PC-3 (cell line): ENCODE results near the gene CCDC8. TPM values are rescaled to one million over a fixed set of nuclear protein-coding genes. Genes with fewer than 3 reads are reported as not detected.
"Not testable (repeated sequence)": the region's sequence is repeated elsewhere in the genome, so short reads cannot be mapped to it uniquely, and the experiment has no call there.

Experiments used
- ATAC-seq: fragments of 200-7000 bp; cut with Tn5 transposase; 2 replicates; pipeline ENCODE4 v1.9.1; 2020; ENCODE audit warnings: mild to moderate bottlenecking, moderate library complexity
- BruUV-seq: library from RNA; stranded (reverse); fragments of 400-500 nt; replicated peaks from 2 replicates; lab custom pipeline; 2021; lab: Mats Ljungman, UMichigan
- CTCF ChIA-PET: fragments of 300-600 bp; sonication (Branson Sonifier 250); formaldehyde crosslinking; loops from one replicate; lab custom pipeline; 2022; ENCODE audit warnings: antibody characterized with exemption; lab: Charles Lee
- POLR2A ChIA-PET: fragments of 300-600 bp; sonication (Branson Sonifier 250); formaldehyde crosslinking; loops from one replicate; lab custom pipeline; 2022; ENCODE audit warnings: antibody characterized with exemption; ENCODE audit not compliant: unreplicated experiment; lab: Charles Lee
- DNase-seq: peaks from one replicate; pipeline ENCODE4 v3.0.0-alpha.2; 2015
- H2AFZ ChIP-seq: fragments of 300-600 bp; sonication (generic); 2 replicates; pipeline ENCODE4 v1.6.0; 2016; ENCODE audit warnings: antibody characterized with exemption, low read length
- H3F3A ChIP-seq: fragments of 300-600 bp; sonication (generic); one replicate; pipeline ENCODE4 v1.6.0; 2017; ENCODE audit warnings: antibody characterized with exemption, low read length, control low read depth, mild to moderate bottlenecking; ENCODE audit not compliant: unreplicated experiment
- H3K27ac ChIP-seq: fragments of 300-600 bp; sonication (generic); 2 replicates; pipeline ENCODE4 v1.5.1; 2016; ENCODE audit warnings: mild to moderate bottlenecking, low read length
- H3K27me3 ChIP-seq: fragments of 300-600 bp; sonication (generic); 2 replicates; pipeline ENCODE4 v1.6.1; 2016; ENCODE audit warnings: low read length, mixed read lengths
- H3K36me3 ChIP-seq: fragments of 300-600 bp; sonication (generic); 2 replicates; pipeline ENCODE4 v1.6.1; 2016; ENCODE audit warnings: low read depth, mixed run types, low read length, mixed read lengths
- H3K4me1 ChIP-seq: fragments of 300-600 bp; sonication (generic); 2 replicates; pipeline ENCODE4 v1.5.1; 2016; ENCODE audit warnings: low read length; ENCODE audit not compliant: insufficient read depth
- H3K4me2 ChIP-seq: fragments of 300-600 bp; sonication (generic); 2 replicates; pipeline ENCODE4 v1.6.0; 2016; ENCODE audit warnings: low read length
- H3K4me3 ChIP-seq: fragments of 300-600 bp; sonication (generic); 2 replicates; pipeline ENCODE4 v1.5.1; 2016; ENCODE audit warnings: mild to moderate bottlenecking, low read length, mixed read lengths
- H3K79me2 ChIP-seq: fragments of 300-600 bp; sonication (generic); 2 replicates; pipeline ENCODE4 v1.6.1; 2017; ENCODE audit warnings: low read length, mixed read lengths
- H3K9ac ChIP-seq: fragments of 300-600 bp; sonication (generic); 2 replicates; pipeline ENCODE4 v1.6.0; 2016; ENCODE audit warnings: mild to moderate bottlenecking, low read length
- H3K9me2 ChIP-seq: fragments of 300-600 bp; sonication (generic); replicated peaks from 2 replicates; pipeline ENCODE4 v1.6.1; 2016; ENCODE audit warnings: mixed run types, low read length, mixed read lengths
- H3K9me3 ChIP-seq: fragments of 300-600 bp; sonication (generic); 2 replicates; pipeline ENCODE4 v1.6.1; 2016; ENCODE audit warnings: low read length, mixed read lengths
- H4K20me1 ChIP-seq: fragments of 300-600 bp; sonication (generic); 2 replicates; pipeline ENCODE4 v1.6.1; 2016; ENCODE audit warnings: low read length, mixed read lengths
- EZH2 ChIP-seq: fragments of 300-600 bp; sonication (generic); IDR thresholded peaks from one replicate; pipeline ENCODE4 v1.6.1; 2017; ENCODE audit warnings: antibody characterized with exemption, mild to moderate bottlenecking, low read length; ENCODE audit not compliant: unreplicated experiment
- EZH2phosphoT487 ChIP-seq: fragments of 300-600 bp; sonication (generic); IDR thresholded peaks from 2 replicates; pipeline ENCODE4 v1.6.1; 2018; ENCODE audit warnings: mild to moderate bottlenecking, antibody characterized with exemption, low read length, borderline replicate concordance
- intact Hi-C: fragments of 100-400 bp; cut with micrococcal nuclease; formaldehyde crosslinking; loops from 2 replicates; pipeline ENCODE4 v1.9.0; 2023
- total RNA-seq: library from RNA; depleted of rRNA; stranded (reverse); fragments of >200 nt; gene quantifications from 2 replicates; pipeline ENCODE4 v1.2.3, GENCODE V29; 2014
- TF ChIP-seq, protein P1 (sequence below): fragments of 300-600 bp; sonication (generic); conservative IDR thresholded peaks from 2 replicates; pipeline ENCODE4 v1.5.1; 2017; ENCODE audit warnings: antibody characterized with exemption, low read depth, mild to moderate bottlenecking, low read length

CCDC8 gene
- total RNA-seq, 1 experiment from 2014 or later = not detected

DNA sequence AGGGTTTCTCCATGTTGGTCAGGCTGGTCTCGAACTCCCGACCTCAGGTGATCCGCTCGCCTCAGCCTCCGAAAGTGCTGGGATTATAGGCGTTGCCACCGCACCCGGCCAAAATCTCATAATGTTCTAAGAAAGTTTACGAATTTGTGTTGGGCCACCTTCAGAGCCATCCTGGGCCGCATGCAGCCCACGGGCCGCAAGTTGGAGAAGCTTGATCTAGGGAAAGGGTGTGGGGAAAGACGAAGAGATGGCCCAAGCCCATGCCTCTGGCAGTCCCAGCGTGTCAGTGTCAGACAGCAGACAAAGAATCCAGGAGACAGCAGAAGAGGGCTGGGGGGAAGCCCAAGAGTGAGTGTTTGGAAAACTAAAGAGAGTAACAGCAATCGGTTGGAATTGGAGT is 32.7 kb upstream of the CCDC8 start:
- Histone ChIP-seq H3K9me2 (no peaks in the 10 kb centered on the region), H2AFZ (no peak overlapping the region), H4K20me1 (no peaks in the 10 kb centered on the region), H3F3A (no peaks in the 10 kb centered on the region), H3K4me2 (no peak overlapping the region), H3K27ac (no peak overlapping the region), H3K4me1 (peaks cover 6% of the 10 kb centered on the region; the same call in 1 of the 2 replicates), H3K9me3 (no peaks in the 10 kb centered on the region), H3K27me3 (no peaks in the 10 kb centered on the region), H3K9ac (no peak overlapping the region), H3K79me2 (no peaks in the 10 kb centered on the region), H3K4me3 (no peak overlapping the region), H3K36me3 (no peaks in the 10 kb centered on the region)
- no TSS peak for BruUV-seq
- TF ChIP-seq, protein P1, sequence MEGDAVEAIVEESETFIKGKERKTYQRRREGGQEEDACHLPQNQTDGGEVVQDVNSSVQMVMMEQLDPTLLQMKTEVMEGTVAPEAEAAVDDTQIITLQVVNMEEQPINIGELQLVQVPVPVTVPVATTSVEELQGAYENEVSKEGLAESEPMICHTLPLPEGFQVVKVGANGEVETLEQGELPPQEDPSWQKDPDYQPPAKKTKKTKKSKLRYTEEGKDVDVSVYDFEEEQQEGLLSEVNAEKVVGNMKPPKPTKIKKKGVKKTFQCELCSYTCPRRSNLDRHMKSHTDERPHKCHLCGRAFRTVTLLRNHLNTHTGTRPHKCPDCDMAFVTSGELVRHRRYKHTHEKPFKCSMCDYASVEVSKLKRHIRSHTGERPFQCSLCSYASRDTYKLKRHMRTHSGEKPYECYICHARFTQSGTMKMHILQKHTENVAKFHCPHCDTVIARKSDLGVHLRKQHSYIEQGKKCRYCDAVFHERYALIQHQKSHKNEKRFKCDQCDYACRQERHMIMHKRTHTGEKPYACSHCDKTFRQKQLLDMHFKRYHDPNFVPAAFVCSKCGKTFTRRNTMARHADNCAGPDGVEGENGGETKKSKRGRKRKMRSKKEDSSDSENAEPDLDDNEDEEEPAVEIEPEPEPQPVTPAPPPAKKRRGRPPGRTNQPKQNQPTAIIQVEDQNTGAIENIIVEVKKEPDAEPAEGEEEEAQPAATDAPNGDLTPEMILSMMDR = no peak
- no peak for TF ChIP-seq EZH2phosphoT487
- no peak for TF ChIP-seq EZH2
- ChIA-PET CTCF (no interaction called here), POLR2A (no interaction called here)
- ATAC-seq = no peak
- DNase-seq = no peak
- intact Hi-C loops = no loop called here

DNA sequence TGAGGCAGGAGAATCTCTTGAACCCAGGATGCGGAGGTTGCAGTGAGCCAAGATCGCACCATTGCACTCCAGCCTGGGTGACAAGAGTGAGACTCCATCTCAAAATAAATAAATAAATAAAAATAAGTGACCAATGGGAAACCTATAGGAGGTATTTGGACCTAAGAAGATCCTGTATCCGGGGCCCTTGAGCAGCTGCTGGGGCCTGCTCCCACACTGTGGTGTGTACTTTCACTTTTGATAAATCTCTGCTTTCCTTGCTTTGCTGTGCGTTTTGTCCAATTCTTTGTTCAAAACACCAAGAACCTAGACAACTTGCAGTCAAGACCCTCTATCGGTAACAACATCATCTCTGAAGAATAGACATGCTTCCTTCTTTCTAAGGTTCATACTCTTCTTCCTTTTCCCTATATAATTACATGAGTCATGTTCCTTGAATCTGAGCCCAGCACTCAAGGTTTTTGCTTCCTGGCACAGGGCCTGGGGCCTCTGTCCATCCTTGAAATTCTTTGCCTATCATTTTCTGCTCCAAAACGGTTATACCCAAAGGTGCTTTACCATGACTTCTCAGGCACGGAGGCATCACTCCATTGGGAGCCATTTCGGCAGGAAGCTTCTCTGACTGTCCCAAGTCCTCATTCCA is 29.6 kb upstream of the CCDC8 start:
- ChIA-PET CTCF (no interaction called here), POLR2A (no interaction called here)
- no TSS peak for BruUV-seq
- no peaks in the 10 kb centered on the region for H3K79me2 ChIP-seq
- no peak overlapping the region for H3K9ac ChIP-seq
- TF ChIP-seq, protein P1 = no peak
- TF ChIP-seq EZH2phosphoT487 = no peak
- no peak for TF ChIP-seq EZH2
- no peaks in the 10 kb centered on the region for H3K36me3 ChIP-seq
- H3K9me2 ChIP-seq = no peaks in the 10 kb centered on the region
- no peak overlapping the region for H3K27ac ChIP-seq
- H4K20me1 ChIP-seq = no peaks in the 10 kb centered on the region
- H3K9me3 ChIP-seq = no peaks in the 10 kb centered on the region
- DNase-seq (peak; percentile 85), ATAC-seq (peak; percentile 72)
- H3K27me3 ChIP-seq = no peaks in the 10 kb centered on the region
- peaks cover 6% of the 10 kb centered on the region; the same call in 1 of the 2 replicates for H3K4me1 ChIP-seq
- H3F3A ChIP-seq = no peaks in the 10 kb centered on the region
- H2AFZ ChIP-seq = no peak overlapping the region
- intact Hi-C loops = no loop called here
- no peak overlapping the region for H3K4me3 ChIP-seq
- peak overlapping the region; percentile 44 for H3K4me2 ChIP-seq

DNA sequence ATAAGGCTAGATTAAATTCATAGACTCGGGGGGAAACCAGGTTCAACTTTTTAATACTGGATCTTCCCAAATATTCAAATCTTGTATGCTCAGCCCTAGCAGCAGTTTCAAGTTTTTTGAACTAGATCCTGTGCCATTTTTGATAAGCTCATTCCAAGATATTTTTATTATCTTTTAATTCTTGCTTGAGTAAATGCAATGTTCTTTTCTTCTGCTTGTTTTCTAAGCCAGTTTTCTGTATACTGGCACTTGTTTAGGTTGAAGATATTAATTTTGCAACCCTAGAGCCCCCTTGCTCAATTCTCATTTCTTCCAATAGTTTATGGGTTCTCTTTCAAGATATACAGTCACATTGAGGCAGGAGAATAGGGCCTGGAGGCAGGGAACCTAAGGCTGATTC is 28.5 kb upstream of the CCDC8 start:
- H3K4me3 ChIP-seq = no peak overlapping the region
- no peaks in the 10 kb centered on the region for H3K9me3 ChIP-seq
- H3K4me2 ChIP-seq = no peak overlapping the region
- ATAC-seq (no peak), DNase-seq (no peak)
- TF ChIP-seq EZH2 (no peak), EZH2phosphoT487 (no peak)
- TF ChIP-seq, protein P1 = no peak
- intact Hi-C loops = no loop called here
- H2AFZ ChIP-seq = no peak overlapping the region
- no peaks in the 10 kb centered on the region for H3K9me2 ChIP-seq
- H3F3A ChIP-seq = no peaks in the 10 kb centered on the region
- ChIA-PET CTCF (interaction anchor here (0.6 kb wide), 1 partner anchor 172 kb away, joined by 4 read pairs; no protein-coding TSS in a partner anchor), POLR2A (interaction anchor here (0.6 kb wide), 1 partner anchor 1582 kb away, joined by 5 read pairs; no protein-coding TSS in a partner anchor)
- no peaks in the 10 kb centered on the region for H3K79me2 ChIP-seq
- no peak overlapping the region for H3K9ac ChIP-seq
- no peaks in the 10 kb centered on the region for H4K20me1 ChIP-seq
- peaks cover 6% of the 10 kb centered on the region; the same call in 1 of the 2 replicates for H3K4me1 ChIP-seq
- no peaks in the 10 kb centered on the region for H3K36me3 ChIP-seq
- H3K27ac ChIP-seq = no peak overlapping the region
- no TSS peak for BruUV-seq
- H3K27me3 ChIP-seq = no peaks in the 10 kb centered on the region

DNA sequence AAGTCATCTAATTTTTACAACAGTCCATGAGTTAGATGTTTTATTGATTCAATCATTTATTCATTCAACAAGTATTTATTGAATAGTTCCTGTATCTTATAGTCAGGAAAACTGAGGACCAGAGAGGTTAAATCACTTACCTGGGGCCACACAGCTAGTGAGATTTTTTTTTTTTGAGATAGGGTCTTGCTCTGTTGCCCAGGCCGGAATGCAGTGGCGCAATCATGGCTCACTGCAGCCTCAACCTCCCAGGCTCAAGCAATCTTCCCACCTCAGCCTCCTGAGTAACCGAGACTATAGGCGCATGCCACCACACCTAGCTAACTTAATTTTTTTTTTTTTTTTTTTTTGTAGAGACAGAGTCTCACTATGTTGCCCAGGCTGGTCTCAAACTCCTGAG is 22.3 kb upstream of the CCDC8 start:
- H3F3A ChIP-seq, H3K4me3 ChIP-seq, H2AFZ ChIP-seq, H3K4me2 ChIP-seq, intact Hi-C loops, H3K79me2 ChIP-seq, H3K36me3 ChIP-seq, CTCF ChIA-PET, H3K4me1 ChIP-seq, DNase-seq, H3K9me2 ChIP-seq, H4K20me1 ChIP-seq, BruUV-seq, H3K27me3 ChIP-seq, H3K27ac ChIP-seq, H3K9ac ChIP-seq, H3K9me3 ChIP-seq, POLR2A ChIA-PET, ATAC-seq: not testable (repeated sequence)
